GM18508 (cell line): ENCODE data around the gene C1QTNF5.

Source experiments
- ATAC-seq: cut with Tn5 transposase; IDR thresholded peaks from one replicate; pipeline ENCODE4 v1.9.1; 2021; ENCODE audit warnings: moderate number of reproducible peaks; ENCODE audit not compliant: insufficient read depth, unreplicated experiment

The C1QTNF5 gene

GRCh38 chr11:119359365-119360214, 18.9 kb upstream of the C1QTNF5 start:
- ATAC-seq = no peak

- ATAC-seq = no peak
These were observed 16.4 kb upstream of the C1QTNF5 start for GRCh38 chr11:119357074-119357473.

GRCh38 chr11:119356349-119357031, 15.8 kb upstream of the C1QTNF5 start:
- ATAC-seq = no peak

GRCh38 chr11:119355091-119355843, 14.6 kb upstream of the C1QTNF5 start:
- ATAC-seq = no peak

GRCh38 chr11:119352857-119353260, 12.2 kb upstream of the C1QTNF5 start:
- no peak for ATAC-seq

- ATAC-seq = no peak
These were observed 10.5 kb upstream of the C1QTNF5 start for GRCh38 chr11:119351232-119351631.

GRCh38 chr11:119350302-119350701, 9.6 kb upstream of the C1QTNF5 start:
- ATAC-seq = no peak

GRCh38 chr11:119347940-119348605, 7.4 kb upstream of the C1QTNF5 start:
- no peak for ATAC-seq

GRCh38 chr11:119347242-119347641, 6.6 kb upstream of the C1QTNF5 start:
- ATAC-seq = no peak

GRCh38 chr11:119346605-119347004, 5.9 kb upstream of the C1QTNF5 start, which contains the start of gene MFRP:
MFRP (minus strand) TSS chr11:119346705; CDS start chr11:119346513, 192 bp downstream.
- no peak for ATAC-seq

- no peak for ATAC-seq
These were observed 5.0 kb upstream of the C1QTNF5 start for GRCh38 chr11:119345685-119346084.

- no peak for ATAC-seq
These were observed 3.8 kb upstream of the C1QTNF5 start for GRCh38 chr11:119344291-119345010.

GRCh38 chr11:119343726-119344125, 3.0 kb upstream of the C1QTNF5 start:
- no peak for ATAC-seq

- no peak for ATAC-seq
These were observed 1.9 kb upstream of the C1QTNF5 start for GRCh38 chr11:119342362-119343130.

- no peak for ATAC-seq
These were observed 1.3 kb upstream of the C1QTNF5 start for GRCh38 chr11:119342023-119342300.

- no peak for ATAC-seq
These were observed 739 bp upstream of the C1QTNF5 start for GRCh38 chr11:119341222-119342022.

- ATAC-seq = no peak
These were observed 921 bp downstream of the C1QTNF5 start for GRCh38 chr11:119339589-119340334.
